HG03103 (cell line): ENCODE measurements around the gene MSANTD1.

Experiments used
- ATAC-seq: cut with Tn5 transposase; IDR thresholded peaks from one replicate; pipeline ENCODE4 v1.9.1; 2021; ENCODE audit warnings: low read depth; ENCODE audit not compliant: unreplicated experiment

MSANTD1 gene

GRCh38 chr4:3215733-3216132 is 33.2 kb upstream of the MSANTD1 start:
- ATAC-seq: no peak

- ATAC-seq: no peak
Observed at GRCh38 chr4:3217266-3217665, 31.7 kb upstream of the MSANTD1 start.

DNA sequence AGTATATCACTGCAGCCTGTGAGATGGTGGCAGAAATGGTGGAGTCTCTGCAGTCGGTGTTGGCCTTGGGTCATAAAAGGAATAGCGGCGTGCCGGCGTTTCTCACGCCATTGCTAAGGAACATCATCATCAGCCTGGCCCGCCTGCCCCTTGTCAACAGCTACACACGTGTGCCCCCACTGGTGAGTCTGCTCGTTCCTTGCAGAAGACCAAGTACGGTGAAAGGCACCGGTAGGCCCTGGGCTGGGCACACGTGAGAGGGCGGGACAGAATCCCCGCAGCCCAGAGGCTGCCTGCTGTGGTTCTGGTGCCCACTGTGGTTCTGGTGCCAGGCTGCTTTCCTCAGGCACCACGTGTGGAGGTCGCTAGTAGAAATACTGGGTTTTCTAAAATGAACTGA is 31.2 kb upstream of the MSANTD1 start:
- ATAC-seq: no peak

DNA sequence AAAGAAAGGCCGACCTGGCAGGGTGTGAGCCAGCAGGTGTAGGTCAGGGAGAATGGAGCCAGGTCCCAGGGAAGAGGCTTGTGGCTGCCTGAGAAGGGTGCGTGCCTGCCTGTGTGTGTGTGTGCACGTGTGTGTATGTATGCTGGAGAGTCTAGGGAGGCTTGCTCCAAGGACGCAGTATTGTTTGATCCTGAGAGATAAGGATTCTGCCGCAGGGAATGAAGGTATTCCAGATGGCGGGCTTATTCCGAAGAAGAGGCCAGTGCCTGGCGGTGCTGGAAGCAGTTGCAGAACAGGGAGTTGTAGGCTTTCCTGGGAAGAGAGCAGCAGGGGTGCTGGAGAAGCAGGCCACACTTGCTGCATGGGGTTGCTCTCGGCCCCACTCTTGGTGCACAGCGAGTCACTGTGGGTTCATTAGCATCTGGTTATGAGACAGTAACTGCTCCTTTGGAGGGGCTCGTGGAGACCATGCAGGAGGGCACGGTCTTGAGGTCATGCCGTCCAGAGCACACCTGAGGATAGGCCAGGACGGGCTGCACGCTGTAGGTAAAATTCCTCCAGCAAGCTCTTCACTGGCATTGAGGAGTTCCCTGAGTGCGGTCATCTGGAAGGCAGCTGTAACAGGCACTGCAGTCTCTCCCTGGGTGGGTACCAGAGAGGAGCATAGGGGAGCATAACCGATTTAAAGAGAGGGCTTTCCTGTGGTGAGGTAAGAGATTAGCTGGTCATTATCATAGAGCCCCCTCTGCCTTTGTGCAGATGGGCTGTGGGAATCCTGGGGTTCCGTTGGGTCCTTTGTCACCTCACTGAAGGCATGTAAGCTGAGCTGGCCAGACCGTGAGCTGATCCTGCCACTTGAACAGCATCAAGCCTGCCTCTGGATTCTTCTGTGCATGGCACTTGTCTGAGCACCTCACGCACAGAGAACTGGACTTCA is 29.9 kb upstream of the MSANTD1 start:
- no peak for ATAC-seq

GRCh38 chr4:3219761-3220475 is 29.0 kb upstream of the MSANTD1 start:
- ATAC-seq: no peak

- ATAC-seq: no peak
Observed at GRCh38 chr4:3220476-3221183, 28.3 kb upstream of the MSANTD1 start.

DNA sequence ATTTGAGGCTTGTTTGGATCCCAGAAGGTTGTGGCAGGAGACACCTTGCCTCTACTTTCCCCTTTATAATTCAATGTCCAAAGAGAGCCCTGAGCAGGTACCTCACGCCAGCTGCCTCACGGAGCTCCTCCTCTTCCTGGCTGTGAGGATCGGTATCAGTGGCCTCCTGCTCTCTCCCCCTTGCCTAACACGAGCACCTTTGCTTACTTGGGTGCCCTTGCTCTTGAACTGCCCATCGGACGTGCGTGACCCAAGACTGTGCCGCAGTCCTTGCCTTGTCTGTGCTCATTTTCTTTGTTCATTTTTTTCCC is 27.8 kb upstream of the MSANTD1 start:
- no peak for ATAC-seq

GRCh38 chr4:3221996-3222395 is 27.0 kb upstream of the MSANTD1 start:
- ATAC-seq: no peak

DNA sequence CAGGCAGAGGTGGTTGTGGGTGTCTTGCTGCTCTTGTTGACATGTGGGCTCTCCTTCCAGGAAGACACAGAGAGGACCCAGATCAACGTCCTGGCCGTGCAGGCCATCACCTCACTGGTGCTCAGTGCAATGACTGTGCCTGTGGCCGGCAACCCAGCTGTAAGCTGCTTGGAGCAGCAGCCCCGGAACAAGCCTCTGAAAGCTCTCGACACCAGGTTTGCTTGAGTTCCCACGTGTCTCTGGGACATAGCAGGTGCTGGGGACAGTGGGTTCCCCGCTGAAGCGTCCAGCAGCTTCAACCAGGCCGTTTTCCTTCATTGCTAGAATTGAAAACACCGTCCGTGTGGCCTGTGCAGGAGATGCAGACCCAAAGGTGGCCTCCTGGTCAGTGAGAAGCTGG is 25.6 kb upstream of the MSANTD1 start:
- no peak for ATAC-seq

- no peak for ATAC-seq
Observed at GRCh38 chr4:3223956-3224748, 24.8 kb upstream of the MSANTD1 start.

- no peak for ATAC-seq
Observed at GRCh38 chr4:3225071-3225850, 23.7 kb upstream of the MSANTD1 start.

- ATAC-seq: no peak
Observed at GRCh38 chr4:3225936-3226335, 23.0 kb upstream of the MSANTD1 start.

DNA sequence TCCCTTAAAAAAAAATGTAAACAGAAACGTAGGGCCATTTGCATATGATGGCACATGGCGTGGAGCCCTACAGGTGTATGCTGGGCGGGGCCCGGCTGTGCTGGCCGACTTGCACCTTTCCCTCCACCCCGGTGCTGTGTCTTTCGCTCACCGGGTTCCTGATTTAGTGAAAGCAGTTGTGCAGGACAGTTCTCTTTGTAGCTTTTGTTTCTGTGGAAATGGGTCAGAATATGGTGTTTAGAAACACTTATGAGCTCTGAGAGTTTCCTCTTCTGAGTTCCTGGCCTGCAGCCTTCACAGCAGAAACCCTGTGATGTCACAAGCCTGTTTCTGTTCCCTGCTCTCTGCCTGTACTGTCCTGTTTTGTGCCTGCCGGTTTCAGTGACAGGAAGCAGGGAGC is 22.5 kb upstream of the MSANTD1 start:
- ATAC-seq: no peak

DNA sequence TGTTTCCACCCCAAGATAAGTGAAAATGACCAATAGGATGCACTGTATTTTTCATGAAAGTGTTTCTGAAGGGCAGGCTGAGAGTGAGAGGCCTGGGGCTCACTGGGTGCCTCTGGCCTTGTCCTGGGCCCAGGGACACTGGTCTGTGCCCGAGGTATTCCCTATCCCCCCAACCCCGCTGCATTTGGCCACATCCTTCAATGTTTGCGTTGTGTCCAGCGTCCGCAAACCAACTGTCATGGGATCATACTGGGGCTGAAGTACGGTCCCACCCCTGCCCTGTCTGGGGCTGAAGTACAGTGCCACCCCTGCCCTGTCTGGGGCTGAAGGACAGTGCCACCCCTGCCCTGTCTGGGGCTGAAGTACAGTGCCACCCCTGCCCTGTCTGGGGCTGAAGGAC is 22.0 kb upstream of the MSANTD1 start:
- ATAC-seq: no peak

DNA sequence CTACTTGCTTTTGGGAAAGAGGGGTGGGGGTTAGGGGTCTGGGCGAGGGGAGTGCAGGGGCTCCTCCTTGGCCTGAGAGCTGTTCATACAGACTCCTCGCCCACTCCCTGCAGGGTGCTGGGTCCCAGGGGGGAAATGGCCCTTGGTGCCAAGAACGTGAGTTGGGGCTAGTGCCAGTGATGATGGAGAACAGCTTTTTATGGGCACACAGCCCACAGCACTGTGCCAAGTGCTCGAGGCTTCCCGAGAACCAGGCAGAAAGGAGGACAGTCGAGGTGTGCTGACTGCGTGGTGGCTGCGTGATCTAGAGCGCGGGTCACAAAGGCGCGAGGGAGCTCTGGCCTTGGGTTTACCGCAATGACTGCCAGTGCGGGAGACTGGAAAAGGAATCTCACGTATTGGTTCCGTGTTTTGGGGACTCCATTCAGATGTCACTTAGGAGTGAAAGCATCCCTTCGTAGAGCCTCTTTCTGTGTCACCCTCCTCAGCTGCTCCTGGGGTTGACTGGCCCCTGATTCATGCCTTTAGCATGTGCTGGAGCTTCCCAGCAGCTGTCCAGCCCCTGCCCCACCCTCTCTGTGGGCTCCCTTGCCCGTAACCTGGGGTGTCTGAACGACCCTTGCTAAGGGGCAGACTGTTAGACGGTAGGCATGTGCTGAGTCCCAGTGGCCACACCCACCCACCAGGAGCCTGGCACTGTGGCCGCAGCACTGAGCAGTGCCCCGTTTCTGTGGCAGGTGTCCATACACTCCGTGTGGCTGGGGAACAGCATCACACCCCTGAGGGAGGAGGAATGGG is 20.9 kb upstream of the MSANTD1 start:
- no peak for ATAC-seq

- ATAC-seq: no peak
Observed at GRCh38 chr4:3228881-3229280, 20.1 kb upstream of the MSANTD1 start.

DNA sequence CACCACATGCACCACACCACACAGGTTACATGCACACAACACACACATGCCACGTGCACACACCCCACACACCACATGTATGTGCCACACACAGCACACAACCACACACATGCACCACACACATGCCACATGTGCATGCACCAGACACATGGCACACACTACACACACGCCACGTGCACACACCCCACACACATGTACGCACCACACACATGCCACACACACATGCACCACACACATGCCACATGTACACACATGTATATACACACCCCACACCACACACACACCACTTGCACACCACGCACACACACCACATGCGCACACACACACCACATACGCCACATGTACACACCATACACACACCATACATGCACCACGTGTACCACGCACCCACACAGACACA is 19.6 kb upstream of the MSANTD1 start:
- no peak for ATAC-seq

- no peak for ATAC-seq
Observed at GRCh38 chr4:3229964-3230363, 19.0 kb upstream of the MSANTD1 start.

GRCh38 chr4:3231471-3231870 is 17.5 kb upstream of the MSANTD1 start:
- no peak for ATAC-seq
